ENCODE measurements around the gene FPR3.

DNA sequence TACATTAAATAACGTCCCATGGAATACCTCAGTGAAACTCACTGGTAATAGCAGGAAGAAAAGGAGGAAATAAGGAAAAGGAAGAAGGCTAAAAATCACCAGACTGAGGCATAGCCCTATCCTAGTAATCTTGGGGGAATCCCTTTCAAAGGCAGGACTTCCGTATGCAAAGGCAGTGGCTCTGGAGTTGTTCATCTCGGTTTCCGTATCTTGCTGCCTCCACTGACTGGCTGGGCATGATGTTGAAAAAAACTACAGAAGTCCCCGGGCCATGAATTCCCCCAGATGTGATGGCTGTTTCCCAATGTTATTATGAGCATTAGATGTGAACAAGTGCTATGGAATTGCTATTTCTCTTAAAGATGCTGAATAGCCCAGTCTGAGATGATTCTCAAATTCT is 28.5 kb upstream of the FPR3 start:
- TF ChIP-seq, protein P1, sequence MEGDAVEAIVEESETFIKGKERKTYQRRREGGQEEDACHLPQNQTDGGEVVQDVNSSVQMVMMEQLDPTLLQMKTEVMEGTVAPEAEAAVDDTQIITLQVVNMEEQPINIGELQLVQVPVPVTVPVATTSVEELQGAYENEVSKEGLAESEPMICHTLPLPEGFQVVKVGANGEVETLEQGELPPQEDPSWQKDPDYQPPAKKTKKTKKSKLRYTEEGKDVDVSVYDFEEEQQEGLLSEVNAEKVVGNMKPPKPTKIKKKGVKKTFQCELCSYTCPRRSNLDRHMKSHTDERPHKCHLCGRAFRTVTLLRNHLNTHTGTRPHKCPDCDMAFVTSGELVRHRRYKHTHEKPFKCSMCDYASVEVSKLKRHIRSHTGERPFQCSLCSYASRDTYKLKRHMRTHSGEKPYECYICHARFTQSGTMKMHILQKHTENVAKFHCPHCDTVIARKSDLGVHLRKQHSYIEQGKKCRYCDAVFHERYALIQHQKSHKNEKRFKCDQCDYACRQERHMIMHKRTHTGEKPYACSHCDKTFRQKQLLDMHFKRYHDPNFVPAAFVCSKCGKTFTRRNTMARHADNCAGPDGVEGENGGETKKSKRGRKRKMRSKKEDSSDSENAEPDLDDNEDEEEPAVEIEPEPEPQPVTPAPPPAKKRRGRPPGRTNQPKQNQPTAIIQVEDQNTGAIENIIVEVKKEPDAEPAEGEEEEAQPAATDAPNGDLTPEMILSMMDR (IDR thresholded peaks at IDR 0.05; ENCODE audit: extremely low read depth in 1 of 2, insufficient read depth in 1 of 2, low read depth in 1 of 2, low read length in 2 of 2), result no peak
- TF ChIP-seq POLR2A (IDR thresholded peaks at IDR 0.05; ENCODE audit: low read depth, low read length), result no peak
- no peak for TF ChIP-seq EZH2 (IDR thresholded peaks at IDR 0.05; ENCODE audit: borderline replicate concordance, low read depth, low read length, severe bottlenecking)
- no peak for TF ChIP-seq FOS (IDR thresholded peaks at IDR 0.05; ENCODE audit: borderline replicate concordance, insufficient read depth, low read length)
- no peak for TF ChIP-seq POLR2AphosphoS5 (IDR thresholded peaks at IDR 0.05; ENCODE audit: insufficient read depth, low read depth, low read length)
- TF ChIP-seq, protein P2, sequence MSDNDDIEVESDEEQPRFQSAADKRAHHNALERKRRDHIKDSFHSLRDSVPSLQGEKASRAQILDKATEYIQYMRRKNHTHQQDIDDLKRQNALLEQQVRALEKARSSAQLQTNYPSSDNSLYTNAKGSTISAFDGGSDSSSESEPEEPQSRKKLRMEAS (IDR thresholded peaks at IDR 0.05; ENCODE audit: insufficient read depth, insufficient read length), result no peak
- TF ChIP-seq JUN (IDR thresholded peaks at IDR 0.05; ENCODE audit: borderline replicate concordance, insufficient read depth, insufficient read length, low read depth), result no peak
- TF ChIP-seq GATA2 (IDR thresholded peaks at IDR 0.05; ENCODE audit: insufficient read depth, insufficient read length, low read depth, low read length), result no peak

Measured in endothelial cell of umbilical vein (primary cell).